ENCODE data around the gene ZNF630.
"Not testable (repeated sequence)": the region's sequence is repeated elsewhere in the genome, so short reads cannot be mapped to it uniquely, and the experiment has no call there.

The ZNF630 gene

GRCh38 chrX:48071064-48071985 is at the start of gene ZNF630:
Gene ZNF630, minus strand, starts transcription at chrX:48071640. Its CDS starts 4,754 bp downstream, at chrX:48066886.
- DNase-seq = peak; percentile 82

GRCh38 chrX:48107717-48108116 is 36.3 kb upstream of the ZNF630 start:
- no peak for DNase-seq

GRCh38 chrX:48102874-48103374 is 31.5 kb upstream of the ZNF630 start:
- no peak for DNase-seq

- no peak for DNase-seq
Observed at GRCh38 chrX:48101443-48101842, 30.0 kb upstream of the ZNF630 start.

- DNase-seq = not testable (repeated sequence)
Observed at GRCh38 chrX:48092558-48092957, 21.1 kb upstream of the ZNF630 start.

- DNase-seq = no peak
Observed at GRCh38 chrX:48090123-48090522, 18.7 kb upstream of the ZNF630 start.

- no peak for DNase-seq
Observed at GRCh38 chrX:48086082-48086481, 14.6 kb upstream of the ZNF630 start.

- no peak for DNase-seq
Observed at GRCh38 chrX:48083706-48084105, 12.3 kb upstream of the ZNF630 start.

- DNase-seq = peak; percentile 69
Observed at GRCh38 chrX:48083212-48083611, 11.8 kb upstream of the ZNF630 start.

GRCh38 chrX:48076343-48076742 is 4.9 kb upstream of the ZNF630 start:
- no peak for DNase-seq

- DNase-seq = no peak
Observed at GRCh38 chrX:48071986-48072605, 656 bp upstream of the ZNF630 start.

- DNase-seq = no peak
Observed at GRCh38 chrX:48068096-48068887, 3.1 kb downstream of the ZNF630 start.

GRCh38 chrX:48064261-48064660 is 7.2 kb downstream of the ZNF630 start:
- no peak for DNase-seq

- no peak for DNase-seq
Observed at GRCh38 chrX:48059296-48059639, 12.2 kb downstream of the ZNF630 start.

GRCh38 chrX:48058621-48059295 is 12.7 kb downstream of the ZNF630 start:
- no peak for DNase-seq

- DNase-seq = no peak
Observed at GRCh38 chrX:48046846-48047245, 24.6 kb downstream of the ZNF630 start.

- DNase-seq = no peak
Observed at GRCh38 chrX:48045410-48046311, 25.8 kb downstream of the ZNF630 start.

- no peak for DNase-seq
Observed at GRCh38 chrX:48043056-48043455, 28.4 kb downstream of the ZNF630 start.

- no peak for DNase-seq
Observed at GRCh38 chrX:48035891-48036290, 35.5 kb downstream of the ZNF630 start.

GRCh38 chrX:48030641-48031173 is 40.7 kb downstream of the ZNF630 start:
- not testable (repeated sequence) for DNase-seq

GRCh38 chrX:48030237-48030636 is 41.2 kb downstream of the ZNF630 start:
- no peak for DNase-seq
